GM19023 (cell line): Measurements from ENCODE around the gene GPR12.
"Not testable (repeated sequence)": the region's sequence is repeated elsewhere in the genome, so short reads cannot be mapped to it uniquely, and the experiment has no call there.

Experiments used
- ATAC-seq: cut with Tn5 transposase; IDR thresholded peaks from one replicate; pipeline ENCODE4 v1.9.1; 2021; ENCODE audit warnings: mild to moderate bottlenecking, moderate library complexity; ENCODE audit not compliant: unreplicated experiment

GPR12 gene

GRCh38 chr13:26749285-26749684 is 11.3 kb downstream of the GPR12 start:
- no peak for ATAC-seq

GRCh38 chr13:26747706-26748105 is 12.9 kb downstream of the GPR12 start:
- ATAC-seq: no peak

DNA sequence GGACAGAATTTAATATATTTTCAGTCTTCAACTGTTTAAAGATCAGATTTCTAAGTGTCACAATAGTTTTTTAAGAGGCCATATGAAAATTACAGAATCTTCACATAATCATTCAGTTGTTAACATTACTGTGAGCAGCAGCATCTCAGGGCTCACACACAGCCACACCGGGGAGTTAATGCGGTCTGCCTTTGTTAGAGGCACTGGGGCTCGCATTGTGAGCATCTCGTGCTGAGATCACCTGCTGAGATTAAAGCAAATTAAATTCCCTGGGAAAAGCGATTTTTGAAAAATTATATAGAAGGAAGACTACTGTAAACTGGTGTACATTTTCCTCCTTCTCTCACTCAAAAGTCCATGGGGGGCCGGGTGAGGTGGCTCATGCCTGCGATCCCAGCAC is 16.6 kb downstream of the GPR12 start:
- ATAC-seq: no peak

DNA sequence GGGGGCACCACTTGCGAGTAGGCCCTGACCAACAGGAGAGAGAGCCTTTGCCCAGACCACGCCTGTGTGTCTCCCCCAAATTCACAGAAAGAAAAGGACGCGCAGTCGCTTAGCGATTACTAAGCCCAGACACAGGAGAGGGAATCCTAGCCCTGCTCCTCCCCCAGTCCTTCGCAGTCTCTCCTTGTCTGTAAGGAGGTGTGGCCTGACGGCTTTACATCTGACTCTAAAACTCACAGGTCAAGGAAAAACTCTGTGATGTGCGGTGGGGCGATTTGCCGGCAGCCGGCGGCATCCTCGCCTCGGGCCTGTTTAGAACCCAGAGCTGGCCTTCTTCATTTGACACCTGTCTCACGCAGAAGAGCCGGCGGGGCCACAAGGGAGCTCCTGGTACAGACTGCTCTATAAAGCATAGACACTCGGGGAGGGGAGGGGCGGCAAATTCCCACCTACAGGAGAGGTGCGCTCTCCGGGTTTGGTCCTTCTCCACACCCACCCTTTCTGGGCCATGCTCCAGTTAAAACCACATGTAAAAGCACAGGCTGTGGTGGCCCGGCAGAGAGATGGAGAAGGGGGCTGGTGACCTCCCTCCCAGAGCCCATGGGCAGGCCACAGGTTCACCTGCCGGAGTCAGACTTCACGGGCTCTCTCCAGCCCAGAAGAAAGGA is 17.8 kb downstream of the GPR12 start:
- no peak for ATAC-seq

DNA sequence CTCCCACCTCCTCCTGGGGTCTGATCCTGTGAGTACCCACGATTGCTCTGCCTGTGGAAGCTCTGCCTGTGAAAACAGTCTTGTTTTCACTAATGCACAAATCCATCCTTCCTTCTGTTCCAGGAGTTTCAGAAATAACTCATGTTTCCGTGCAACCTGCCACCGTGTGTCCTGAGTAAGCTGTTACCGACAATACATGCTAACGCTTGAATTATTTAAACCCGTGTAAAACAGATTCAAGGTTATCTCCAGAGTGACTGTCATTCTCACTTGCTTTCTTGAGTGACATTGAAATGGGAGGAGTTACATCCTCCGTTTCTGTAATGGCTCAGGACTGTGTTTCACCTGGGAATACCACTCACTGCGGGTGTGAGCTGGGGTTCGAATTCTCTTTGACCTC is 24.9 kb downstream of the GPR12 start:
- no peak for ATAC-seq

DNA sequence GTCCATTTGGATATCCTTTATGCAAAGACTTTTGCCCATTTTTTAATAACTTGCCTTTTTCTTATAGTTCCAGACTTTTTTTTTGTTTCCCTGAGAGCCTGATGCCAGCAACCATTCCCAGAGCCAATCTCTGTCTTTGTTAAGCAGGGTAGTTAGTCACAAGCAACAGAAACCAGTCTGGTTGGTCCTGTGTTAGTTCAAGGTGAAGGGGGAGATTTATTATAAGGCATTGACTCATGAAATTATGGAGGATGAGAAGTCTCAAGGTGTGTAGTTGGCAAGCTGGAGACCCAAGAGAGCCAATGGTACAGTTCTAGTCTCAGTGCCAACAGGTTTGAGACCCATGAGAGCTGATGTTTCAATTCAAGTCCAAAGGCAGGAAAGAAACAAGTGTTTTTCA is 33.0 kb downstream of the GPR12 start:
- ATAC-seq: no peak

GRCh38 chr13:26727122-26727521 is 33.5 kb downstream of the GPR12 start:
- no peak for ATAC-seq

DNA sequence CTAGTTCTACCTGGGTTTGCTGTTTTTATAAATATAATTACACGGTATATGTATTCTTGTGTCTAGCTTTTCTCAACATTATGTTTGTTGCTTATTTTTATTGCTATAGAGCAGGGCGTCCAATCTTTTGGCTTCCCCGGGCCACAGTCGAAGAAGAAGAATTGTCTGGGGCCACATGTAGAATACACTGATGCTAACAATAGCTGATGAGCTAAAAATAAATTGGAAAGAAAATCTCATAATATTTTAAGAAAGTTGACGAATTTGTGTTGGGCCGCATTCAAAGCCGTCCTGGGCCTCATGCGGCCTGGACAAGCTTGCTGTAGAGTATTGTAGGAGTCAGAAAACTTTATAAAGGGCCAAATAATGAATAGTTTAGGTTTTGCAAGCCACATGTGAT is 33.9 kb downstream of the GPR12 start:
- no peak for ATAC-seq

GRCh38 chr13:26723620-26724019 is 37.0 kb downstream of the GPR12 start:
- not testable (repeated sequence) for ATAC-seq

GRCh38 chr13:26722321-26722720 is 38.3 kb downstream of the GPR12 start:
- ATAC-seq: no peak

- ATAC-seq: no peak
These were observed 39.1 kb downstream of the GPR12 start for GRCh38 chr13:26721251-26722121.

DNA sequence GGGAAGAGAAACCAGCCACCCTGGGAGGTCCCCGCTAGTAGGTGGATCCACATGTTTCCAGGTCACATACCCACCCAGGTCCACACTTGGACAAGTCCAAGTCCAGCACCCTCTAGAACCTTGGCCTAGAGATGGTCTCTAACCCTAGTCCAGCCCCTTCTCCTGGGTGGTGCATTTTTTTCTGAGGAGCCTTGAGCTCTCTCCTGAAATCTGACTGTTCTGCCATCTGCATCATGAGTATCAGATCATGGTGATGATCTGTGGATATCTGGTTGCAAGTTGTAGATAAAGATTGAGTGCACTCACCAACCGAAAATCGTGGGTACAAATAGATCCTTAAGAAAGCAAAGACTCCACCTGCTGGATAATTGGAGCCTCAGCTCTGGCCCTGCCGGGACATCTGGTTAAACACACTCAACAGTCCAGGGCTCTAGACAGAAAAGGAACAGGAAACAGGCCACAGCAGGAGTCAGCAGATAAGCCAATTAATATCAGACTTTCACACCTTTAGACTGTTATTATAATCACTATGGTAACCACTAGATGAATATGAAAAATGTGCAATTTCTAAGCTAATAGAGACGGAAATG is 41.1 kb downstream of the GPR12 start:
- no peak for ATAC-seq

DNA sequence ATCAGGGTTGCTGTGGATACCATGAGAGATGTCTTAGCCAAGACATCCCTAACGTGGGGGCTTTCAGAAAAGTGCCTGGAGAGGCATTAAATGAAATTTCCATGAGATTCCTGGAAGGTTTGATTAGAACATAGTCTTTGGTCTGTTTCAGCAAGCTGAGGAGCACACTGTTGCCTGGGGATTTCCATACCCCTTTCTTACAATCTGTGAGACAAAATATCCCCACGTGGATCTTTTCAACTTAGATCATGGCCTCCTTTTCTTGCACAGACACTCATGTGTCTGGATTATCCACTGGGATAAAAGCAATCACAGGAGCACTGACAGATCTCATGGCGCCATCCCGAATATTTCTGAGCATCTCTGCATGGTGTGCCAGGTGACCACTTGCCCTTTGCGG is 41.7 kb downstream of the GPR12 start:
- no peak for ATAC-seq

- no peak for ATAC-seq
These were observed 42.4 kb downstream of the GPR12 start for GRCh38 chr13:26718146-26718545.

GRCh38 chr13:26716984-26717383 is 43.6 kb downstream of the GPR12 start:
- ATAC-seq: no peak

- no peak for ATAC-seq
These were observed 47.2 kb downstream of the GPR12 start for GRCh38 chr13:26713341-26713740.

- ATAC-seq: no peak
These were observed 49.4 kb downstream of the GPR12 start for GRCh38 chr13:26711211-26711610.

DNA sequence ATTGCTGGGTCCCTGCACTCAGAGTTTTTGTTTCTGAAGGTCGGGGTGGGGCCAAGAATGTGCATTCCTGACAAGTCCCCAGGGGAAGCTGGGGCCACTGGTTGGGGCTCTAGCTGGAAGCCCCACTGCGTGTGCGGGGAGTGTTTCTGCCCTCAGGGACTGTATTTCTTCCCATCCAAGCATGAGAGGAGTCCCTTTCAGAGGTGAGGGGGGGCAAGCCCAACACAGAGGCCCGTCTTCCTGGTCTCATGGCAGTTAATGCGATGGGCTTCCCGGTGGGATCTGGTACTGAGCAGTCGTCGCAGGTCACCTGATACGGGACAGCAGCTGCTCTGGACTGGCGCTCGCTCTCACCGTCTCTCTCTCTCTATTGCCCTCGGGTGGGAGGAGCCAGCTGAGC is 50.4 kb downstream of the GPR12 start:
- ATAC-seq: no peak

- no peak for ATAC-seq
These were observed 51.1 kb downstream of the GPR12 start for GRCh38 chr13:26709461-26709860.

DNA sequence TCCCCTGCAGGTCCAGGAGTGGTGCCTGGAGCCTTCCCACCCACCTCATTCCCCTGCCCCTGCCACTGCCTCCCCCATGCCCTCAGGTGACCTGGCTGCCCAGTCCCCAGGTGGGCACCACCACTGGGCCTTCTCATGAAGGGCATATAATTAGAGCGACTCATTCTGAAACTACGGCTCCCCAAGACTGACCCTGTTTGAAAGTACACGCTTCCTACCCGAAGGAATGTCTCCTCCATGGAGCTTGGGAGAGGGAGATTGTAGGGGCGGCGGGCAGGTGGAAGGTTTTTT is 52.6 kb downstream of the GPR12 start:
- ATAC-seq: no peak

DNA sequence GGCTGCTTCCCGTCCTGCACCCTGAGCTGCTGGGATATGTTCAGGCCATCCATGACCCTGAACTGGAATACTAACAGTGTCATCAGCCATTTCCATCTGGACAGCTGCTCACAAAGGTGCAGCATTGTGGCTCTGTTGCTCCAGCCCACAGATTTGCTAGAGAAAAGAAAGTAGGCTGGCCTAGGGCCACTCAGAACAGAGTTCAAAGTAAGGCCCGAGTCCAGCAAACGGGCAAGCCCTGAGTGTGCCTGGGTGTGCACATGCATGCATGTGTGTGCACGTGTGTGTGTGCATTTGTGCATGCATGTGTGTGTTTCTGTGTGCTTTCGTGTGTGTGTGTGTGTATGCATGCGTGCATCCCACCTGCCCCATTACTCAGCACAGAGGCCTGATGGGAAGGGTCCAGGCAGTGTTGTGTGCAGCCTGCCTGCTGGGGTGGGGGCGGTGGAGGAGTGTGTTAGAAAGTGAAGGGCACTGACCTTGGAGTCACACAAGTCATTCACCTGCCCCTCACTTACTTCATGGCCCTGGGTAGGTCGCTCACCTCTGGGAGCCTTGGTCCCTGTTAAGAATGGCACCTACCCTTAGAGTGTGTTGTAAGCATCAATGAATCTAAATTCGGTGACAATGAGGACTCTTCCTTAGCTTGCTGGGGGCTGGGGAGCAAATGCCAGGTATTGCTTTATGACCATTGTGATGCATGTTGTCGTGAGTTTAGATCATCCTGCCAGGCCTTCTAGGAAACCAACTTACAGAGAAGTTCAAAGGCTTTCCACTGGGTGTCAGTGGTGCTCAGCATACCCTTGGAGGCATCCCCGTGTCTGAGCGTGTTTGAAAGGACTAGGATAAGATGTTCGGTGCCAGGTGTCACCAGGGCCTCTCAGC is 53.2 kb downstream of the GPR12 start:
- ATAC-seq: no peak
